Measurements from ENCODE around the gene PLA2G4D.

The PLA2G4D gene

DNA sequence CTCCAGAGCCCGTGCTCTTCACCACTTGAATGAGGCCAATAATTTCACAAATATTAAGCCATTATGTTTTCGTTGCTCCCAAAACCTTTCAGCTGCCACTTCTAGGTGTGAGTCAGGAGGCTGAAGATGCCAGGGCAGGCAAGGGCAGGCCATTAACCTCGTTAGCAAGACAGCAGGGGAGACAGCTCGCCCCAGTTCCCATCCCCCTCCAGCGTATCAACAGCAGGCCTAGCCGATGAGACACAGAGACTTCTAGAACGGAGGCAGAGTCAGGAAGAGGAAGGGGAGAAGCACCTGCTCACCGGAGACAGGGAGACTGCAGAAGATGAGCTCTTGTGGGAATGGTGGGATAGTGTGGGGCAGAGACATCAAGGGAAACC, 45.6 kb downstream of the PLA2G4D start:
- DNase-seq, result no peak

DNA sequence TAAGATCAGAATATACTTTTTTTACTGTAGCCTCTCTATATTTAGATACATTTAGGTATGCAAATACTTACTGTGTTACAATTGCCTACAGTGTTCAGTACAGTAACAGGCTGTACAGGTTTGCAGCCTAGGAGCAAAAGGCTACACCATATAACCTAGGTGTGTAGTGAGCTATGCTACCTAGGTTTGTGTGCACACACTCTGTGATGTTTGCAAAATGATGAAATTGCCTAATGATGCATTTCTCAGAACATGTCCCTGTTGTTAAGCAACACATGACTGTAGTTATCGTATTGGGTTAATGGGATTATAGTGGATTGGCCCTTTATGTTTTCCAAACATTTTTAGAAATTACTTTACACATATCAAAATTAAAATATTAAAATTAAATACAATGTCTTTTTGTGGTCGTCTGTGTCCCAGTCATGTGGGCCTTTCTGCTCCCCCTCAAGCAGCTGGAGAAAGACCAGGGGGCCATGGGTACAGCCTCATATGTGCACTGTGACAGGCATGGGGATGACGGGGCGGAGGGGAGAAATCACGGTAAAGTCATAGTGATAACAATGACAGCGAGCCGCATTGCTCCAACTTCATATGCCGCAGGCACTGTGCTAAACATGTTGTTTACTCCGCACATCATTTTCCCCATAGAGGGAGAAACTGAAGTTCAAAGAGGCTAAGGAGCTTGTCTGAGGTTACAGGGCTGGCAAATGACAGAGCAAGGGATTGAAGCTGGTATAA, 46.1 kb downstream of the PLA2G4D start:
- no peak for DNase-seq

DNA sequence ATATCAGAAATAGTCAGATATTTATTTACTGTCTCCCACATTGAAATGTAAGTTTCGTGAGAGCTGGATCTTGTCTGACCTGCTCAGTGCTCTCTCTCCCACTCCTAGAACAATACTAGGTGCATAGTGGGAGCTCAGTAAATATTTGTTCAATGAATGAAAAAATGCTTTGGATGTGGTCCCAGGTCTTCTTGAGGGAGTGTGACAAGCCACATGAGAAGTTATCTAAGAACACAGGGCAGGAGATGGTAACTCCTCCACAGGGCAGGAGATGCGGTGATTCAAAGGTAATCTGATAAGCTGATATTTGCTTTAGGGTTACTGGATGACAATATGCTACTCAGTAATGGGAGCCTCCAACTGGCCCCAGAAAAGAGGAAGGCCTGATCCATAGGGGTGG, 47.8 kb downstream of the PLA2G4D start:
- peak; percentile 56 for DNase-seq

DNA sequence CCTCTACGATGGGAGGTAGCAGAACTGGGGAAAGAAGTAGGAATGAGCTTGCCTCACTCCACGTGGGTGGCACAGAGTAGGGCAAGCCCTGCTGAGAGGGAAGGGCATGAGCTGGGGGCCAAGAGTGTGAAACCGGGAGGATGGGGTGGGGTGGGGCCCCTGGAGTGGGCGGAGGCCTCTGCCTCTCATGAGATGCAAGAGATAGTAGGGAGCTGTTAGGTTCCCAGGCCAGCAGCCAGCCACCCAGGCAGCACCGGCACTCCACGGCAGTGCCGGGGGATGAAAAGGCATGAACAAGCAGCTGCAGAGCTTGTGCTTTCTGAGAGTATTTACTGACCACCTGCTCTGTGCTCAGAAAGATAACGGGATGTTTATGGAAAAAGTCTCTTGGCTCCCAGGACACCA, 49.1 kb downstream of the PLA2G4D start:
- no peak for DNase-seq

DNA sequence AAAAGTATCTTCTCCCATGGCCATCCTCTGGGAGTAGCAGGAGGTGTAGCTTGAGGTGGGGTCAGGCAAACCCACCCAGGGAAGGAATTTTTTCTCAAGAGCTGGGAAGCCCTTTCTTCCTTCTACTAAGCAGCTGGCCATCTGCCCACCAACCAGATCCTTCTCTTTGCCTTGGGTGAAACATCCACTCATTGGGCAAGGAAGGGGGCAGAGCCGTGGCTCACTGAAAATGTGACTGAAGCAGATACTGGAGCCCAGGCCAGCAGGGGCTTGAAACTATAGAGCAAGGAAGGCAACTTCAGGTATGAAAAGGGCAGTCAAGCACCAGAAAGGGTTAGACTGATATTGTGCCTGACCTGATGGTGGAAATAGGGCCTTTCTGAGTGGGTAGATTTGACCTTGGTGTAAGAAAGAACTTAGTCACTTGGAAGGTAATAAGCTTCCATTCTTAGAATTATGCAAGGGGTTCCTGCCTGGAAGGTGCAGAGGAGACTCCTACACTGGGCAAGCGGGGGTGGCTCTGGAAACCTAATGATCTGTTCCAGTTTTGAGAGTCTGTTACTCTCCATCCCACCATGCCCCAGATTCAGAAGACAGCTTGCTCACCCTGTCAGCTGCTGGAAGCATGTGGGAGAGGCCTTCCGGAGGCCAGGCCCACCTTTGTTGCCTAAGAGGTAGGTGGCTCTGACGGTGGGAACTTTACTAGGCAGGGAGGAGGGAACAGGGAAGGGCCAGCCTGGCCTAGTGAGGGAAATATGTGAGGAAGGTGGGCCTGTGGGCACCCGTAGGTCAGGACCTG, 51.6 kb downstream of the PLA2G4D start:
- no peak for DNase-seq

DNA sequence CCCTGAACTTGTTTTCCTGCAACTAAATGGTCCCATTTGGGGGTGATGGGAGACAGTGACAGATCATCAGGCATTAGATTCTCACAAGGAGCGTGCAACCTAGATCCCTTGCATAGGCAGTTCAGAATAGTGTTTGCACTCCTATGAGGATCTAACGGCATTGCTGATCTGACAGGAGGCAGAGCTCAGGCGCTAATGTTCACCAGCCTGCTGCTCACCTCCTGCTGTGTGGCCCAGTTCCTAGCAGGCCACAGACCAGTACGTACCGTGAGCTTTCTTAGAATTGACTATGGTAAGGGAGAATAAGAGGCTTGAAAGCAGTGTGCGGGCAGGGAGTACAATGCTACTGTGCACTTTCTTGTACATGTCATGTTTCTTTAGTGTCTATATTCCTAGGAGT, 56.0 kb downstream of the PLA2G4D start:
- no peak for DNase-seq

DNA sequence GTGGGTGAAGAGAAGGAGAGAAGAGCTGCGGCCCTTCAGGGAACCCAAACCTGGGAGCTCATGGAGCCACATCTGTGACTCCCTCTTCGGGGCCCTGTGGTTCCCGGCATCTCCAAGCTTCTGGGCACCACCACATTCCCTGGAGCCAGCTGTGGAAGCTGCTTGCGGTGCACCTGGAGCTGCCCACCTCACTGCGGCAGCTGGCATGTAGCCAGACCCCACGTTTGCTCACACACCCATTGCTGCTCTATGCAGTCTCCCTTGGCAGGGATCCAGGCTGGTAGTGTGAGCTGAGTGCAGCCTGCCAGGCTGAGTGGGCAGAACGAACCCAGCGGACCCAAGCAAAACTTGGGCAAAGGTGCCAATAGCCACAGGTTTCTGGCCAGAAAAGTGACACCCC, 56.7 kb downstream of the PLA2G4D start:
- peak; percentile 81 for DNase-seq

DNA sequence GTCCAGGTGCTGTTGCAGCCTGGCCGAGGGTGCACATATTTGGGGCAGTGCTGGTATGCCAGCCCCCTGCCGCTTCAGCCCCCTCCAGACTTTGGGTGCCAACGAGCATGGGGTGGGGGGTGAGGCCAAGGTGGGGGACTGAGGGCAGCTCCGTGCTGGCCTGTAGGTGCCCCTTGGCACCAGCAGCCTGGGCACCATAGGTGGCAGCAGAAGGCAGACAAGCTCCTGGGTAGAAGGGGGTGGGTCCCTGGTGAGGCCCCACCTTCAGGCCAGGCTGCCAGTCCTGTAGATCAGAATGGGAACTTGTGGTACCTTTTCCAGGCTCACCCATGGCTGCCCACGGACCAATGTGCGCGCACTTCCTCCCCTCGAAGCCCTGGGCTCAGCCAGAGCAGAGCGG, 57.4 kb downstream of the PLA2G4D start:
- no peak for DNase-seq

DNA sequence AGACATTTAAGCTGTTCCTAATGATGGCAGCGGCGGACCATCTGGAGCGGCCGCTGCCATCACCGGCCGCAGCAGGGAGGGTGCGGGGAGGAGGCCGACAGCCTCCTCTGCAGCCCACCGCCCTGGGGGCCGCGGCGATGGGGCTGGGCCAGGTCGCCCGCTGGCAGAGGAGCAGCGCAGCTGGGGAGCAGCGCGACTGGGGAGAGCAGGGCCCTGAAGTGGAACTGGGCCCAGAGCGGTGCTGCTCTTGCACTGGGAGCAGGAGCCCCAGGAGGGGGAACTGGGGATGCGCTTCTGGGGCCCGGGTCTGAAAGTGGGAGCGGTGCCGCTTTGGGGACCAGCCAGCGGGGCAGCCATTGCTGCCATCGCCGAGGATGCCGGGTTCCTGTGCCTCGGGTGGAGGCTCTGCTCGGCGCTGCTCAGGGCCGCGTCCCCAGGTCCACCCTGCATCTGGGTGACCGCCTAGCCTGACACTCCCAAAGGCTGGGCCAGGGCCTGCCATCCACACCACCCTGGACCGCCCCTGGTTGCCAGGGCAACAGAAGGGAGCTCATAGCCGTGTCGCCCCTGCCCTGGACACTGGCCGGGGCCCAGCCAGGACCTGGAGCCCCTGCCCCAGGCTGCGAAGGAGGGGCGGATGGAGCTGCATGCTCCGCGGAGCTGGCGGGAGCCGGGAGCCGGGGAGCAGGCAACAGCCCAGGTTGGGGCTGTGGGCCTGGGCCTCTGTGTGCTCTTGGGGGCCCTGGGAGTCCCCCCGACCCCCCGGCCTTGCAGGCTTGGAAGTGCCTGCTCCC, 58.1 kb downstream of the PLA2G4D start:
- no peak for DNase-seq

DNA sequence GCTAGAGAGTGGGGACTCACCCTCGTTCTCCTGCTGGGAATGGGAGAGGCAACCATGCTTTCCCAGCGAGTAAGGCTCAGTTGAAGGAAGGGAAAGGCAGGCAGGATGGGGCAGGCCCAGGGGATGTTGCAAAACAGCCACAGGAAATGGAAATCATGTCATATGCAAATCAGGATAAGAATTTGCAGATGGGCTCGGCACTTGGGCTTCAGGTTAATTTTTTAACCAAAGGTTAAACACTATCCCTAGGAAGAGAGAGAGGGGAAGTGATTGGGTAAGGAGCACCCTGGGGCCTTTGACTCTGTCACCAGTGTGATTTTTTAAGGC, 59.0 kb downstream of the PLA2G4D start:
- DNase-seq, result no peak

DNA sequence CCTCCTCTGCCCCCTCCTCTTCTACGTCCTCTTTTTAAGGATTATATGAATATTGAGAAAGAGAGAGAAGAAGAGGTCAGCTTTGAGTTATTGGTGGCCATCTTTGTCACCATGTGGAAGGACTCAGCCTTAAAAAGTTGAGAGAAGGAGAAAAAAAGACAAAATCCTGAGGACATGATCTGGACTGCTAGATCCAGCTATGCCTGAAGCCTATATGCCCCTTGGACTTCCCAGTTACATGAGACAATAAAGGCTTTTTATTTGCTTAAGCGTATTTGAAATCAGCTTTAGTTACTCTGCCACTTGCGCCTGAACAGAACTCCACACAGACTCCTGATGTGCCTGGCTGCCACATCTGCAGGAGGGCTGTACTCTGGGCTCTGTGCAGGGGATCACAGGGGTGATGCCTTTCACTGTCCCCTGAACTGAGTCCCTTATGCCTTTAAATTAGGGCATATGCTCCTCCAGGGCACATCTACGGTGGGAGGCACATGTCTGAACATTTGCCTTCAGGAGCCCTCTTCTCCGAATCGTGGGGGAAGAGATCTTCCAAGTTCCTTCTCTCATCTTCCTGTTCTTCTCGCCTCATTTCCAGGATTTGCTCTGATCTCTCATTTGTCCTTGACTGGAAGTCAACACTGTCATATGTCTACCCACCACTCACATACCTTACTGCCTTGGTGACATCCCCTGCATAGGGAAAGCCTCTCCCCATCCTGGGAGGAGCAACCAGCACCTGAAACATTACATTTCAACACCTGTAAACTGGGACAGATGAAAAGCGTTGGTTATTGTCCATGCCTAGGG, 59.5 kb downstream of the PLA2G4D start:
- no peak for DNase-seq

DNA sequence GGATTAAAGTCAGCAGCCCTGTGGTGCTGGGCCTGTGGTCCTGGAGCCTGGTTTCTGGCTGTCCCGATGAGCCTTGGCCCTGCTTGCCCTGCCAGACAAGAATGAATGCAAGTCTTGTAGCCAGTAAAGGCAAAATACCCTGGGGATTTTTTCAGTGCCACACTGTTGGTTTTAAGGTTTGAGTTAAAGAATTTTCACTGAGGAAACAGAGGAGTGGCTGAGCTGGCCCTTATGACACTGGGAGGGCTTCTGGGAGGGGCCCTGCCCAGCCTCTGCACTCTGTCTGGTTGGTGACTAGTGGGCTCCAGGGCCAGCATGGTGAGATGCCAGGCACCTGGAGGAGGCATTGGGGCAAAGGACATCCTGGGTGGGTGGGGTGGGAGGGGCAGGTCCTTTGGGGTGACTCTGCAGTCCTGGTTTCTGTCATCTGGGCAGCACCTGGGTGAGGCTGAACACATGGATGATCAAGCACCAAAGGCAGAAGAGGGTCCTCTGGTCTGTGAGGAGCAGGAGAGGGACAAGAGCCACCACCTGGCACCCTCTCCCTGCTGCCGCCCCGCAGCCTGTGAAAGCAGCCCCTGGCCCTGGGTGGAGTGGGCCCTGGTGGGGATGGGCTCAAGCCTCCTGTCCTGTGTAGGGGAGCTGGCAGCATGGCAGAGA, 61.0 kb downstream of the PLA2G4D start:
- DNase-seq, result no peak

DNA sequence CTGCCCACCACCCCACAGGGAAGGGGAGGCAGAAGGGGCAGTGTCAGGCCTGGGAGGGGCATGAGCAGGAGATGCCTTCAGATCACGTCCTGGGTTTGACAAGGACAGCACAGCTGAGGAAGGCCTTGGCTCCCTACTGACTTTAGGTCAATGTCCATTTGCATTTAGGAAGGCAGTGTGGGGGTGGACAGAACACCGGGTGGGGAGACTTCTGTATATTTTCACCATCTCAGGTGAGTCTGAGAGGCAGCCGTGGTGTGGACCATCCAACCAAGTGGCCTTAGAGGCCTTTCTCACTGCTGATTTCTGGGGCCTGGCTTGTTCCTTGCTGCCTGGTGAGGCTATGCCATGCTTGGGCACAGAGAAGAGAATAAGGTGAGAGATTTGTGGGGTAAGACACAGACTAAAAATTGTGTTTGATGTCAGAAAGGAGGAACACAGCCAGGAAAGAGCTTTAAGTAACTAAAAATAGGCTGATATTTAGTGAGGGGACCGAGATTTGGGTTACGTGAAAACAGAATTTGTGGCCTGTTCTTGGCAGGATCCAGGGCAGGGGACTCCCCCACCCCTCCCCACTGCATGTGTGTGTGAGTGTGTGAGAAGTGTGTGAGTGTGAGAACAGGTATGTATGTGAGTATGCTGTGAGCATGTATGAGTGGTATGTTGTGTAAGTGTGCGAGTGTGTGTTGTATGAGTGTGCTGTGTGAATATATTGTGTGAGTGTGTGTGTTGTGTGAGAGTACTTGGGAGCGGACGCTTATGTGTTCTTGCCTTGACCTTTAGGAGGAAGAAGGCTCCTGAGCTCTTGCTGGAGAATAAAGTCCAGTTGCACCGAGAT, 61.8 kb downstream of the PLA2G4D start:
- no peak for DNase-seq

DNA sequence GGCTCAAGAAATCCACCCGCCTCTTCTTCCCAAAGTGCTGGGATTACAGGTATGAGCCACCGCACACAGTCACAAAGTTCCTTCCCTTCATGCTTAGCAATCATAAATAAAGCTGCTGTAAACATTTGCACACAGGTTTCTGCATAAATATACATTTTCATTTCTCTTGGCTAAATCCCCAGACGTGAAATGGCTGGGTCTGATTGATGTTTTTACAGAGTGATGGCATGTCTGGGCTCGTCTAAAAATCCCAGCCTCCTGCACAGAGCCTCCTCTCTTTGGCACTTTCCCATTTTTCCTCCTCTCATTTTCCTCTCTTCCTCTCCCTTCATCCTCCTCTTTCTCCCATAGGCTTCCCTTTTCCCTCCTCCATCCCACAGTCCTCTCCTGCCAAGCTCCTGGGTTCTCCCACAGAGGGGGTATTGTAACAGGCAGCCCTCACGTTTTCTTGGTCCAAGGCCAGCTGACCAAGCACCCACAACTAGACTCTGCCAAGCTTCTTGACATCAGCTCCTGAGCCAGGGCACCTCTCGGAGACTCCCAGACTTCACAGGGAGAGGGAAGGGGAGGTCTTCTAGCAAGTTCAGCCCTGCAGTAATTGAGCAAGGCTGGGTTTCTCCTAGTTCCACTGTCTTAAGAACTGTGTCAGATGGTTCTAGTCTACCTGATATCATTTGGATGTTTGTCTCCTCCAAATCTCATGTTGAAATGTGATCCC, 63.0 kb downstream of the PLA2G4D start:
- no peak for DNase-seq

DNA sequence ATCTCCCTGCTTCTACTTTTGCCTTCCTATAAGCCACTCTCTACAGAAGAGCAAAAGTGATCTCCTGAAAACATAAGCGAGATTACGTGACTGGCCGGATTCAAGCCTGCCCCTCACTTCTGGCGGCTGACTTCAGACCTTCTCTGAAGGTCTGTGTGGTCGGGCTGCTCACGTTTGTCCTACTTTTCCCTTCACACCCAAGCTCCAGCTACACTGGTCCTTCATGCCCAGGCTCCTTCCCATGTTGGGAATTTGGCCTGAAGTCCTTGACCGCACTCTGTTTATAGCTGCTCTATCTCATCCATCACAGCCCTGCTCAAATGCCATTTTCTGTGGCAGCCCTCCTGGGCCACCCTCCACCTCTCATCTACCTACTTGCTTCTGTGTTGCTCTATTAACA, 66.8 kb downstream of the PLA2G4D start:
- no peak for DNase-seq

DNA sequence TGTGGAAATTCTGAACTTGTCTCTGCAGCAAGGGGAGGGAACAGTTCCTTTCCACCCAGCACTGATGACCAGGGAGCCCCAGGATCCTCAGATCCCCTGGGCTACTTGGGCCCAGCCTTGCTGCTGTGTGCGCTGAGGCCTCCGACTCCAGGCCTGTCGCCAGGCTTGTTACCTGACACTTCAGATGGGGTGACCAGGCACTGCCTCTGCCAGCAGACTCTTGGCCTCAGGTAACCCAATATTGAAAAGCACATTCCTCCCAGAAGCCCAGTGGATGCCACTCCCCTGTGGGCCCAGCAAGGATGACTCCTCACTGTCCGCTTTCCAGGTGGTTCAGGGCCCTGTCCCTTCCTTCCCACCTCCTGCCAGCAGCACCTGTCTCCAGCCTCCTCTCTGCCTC, 70.1 kb downstream of the PLA2G4D start:
- peak; percentile 3 for DNase-seq

DNA sequence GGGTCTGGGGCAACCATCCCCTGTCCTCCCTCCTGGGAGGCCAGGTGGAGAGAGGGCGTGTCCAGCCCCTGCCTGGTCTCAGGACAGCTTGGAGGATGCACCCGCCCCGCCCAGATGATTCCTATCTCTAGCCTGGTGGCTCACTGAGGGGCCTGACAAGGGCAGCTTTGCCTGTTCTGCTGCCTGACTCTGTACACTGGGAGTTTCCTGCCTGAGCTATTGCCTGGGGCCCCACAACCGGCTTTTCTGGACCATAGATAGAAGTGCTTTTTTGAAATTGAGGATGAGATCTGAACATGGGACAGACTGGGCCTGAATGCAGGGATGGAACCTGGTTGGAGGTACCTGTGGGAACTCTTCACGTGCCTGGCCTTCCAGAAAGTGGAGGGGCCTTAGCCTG, 72.8 kb downstream of the PLA2G4D start:
- DNase-seq, result no peak

DNA sequence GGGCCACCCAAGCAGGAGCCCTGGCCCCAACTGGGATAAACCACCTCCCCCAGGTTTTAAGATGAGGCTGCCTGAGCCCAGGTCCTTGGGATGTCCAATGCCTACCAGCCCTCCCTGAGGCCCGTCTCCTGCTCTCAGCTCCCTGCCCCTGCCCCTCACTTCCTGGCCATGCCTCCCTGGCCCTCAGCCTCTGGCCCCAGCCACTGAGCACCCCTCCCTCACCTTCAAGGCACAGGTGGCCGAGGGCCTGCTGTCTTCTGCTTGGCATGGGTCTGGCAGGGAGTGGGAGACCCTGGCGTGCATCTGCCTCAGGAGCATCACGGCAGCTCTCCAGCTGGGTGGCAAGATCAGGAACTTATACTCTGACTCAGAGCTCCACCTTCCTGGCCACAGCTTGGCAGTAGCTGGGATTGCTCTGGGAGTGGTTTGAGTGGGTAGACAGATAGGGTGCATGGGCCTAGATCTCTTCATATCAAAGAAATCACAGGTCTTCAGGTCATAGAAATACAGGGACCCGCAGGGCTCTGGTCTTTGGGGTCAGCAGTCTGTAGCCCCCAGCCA, 73.6 kb downstream of the PLA2G4D start, which contains the start of gene PLA2G4E:
Gene PLA2G4E (minus strand): TSS at position 330 of the 561 bp plus-strand sequence. CDS start 12 bp downstream, at position 318.
- no peak for DNase-seq

DNA sequence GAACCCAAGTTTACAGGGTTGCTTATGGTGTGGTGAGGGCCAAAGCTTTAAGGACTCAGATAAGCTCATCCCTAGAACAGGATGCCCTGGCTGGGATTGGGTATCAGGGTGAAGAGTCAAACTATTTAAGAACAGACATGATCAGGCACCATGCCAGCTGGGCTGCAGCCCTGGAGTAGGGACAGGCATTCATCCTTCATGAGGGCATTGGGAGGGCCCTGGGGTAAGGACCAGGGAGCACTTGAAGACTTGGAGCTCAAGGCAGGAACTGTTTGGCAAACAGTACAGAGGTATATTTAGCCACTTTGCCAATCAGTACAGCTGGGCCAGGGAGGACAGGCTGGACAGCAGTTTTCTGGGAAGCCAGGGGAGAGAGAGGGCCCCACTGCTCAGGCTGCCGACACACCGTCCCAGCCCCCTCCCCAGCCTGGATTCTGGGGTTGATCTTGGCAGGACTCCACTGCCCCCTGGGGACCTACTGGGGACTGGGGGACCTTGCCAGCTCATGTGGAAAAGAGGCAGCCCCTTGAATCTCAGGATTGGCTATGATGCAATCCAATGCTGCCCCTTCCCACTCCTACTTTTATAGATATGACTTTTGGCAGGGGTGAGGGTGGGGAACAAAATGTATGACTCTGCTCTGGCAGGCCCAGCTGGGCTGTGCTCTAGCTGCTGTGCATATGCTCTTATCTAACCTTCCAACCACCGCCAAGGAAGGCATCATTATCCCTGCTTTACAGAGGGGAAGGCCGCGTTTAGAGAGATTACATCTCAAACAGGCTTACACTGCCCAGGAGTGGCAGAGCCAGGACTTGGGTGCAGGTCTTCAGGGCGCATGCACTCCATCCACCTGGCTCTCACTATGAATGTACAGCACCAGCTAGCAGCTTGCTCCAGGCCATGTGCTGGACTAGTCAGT, 75.8 kb downstream of the PLA2G4D start:
- DNase-seq, result no peak
